ENCODE results near the gene HERPUD1.
"Not testable (repeated sequence)": the region's sequence is repeated elsewhere in the genome, so short reads cannot be mapped to it uniquely, and the experiment has no call there.

GRCh38 chr16:56973899-56974298 lies 42.0 kb downstream of the HERPUD1 start:
- TF ChIP-seq CTCF, POLR2A (IDR thresholded peaks at IDR 0.05): not testable (repeated sequence)
